GM11168 (cell line): Measurements from ENCODE around the gene SORBS1.

Experiments
- in situ Hi-C: fragments of 300-500 bp; cut with MboI; formaldehyde crosslinking; loops from one replicate; pipeline ENCODE4 v1.12.0; 2022; ENCODE audit warnings: low sequenced_read_pairs; ENCODE audit not compliant: unreplicated experiment

The SORBS1 gene

GRCh38 chr10:95499482-95499989, 61.6 kb downstream of the SORBS1 start:
- in situ Hi-C loops: no loop called here

- in situ Hi-C loops: no loop called here
Observed at GRCh38 chr10:95496951-95497350, 64.2 kb downstream of the SORBS1 start.

GRCh38 chr10:95496246-95496911, 64.8 kb downstream of the SORBS1 start:
- in situ Hi-C loops: no loop called here

GRCh38 chr10:95493862-95494261, 67.3 kb downstream of the SORBS1 start:
- in situ Hi-C loops: no loop called here

- in situ Hi-C loops: no loop called here
Observed at GRCh38 chr10:95487994-95488393, 73.2 kb downstream of the SORBS1 start.

GRCh38 chr10:95485056-95485844, 75.9 kb downstream of the SORBS1 start:
- in situ Hi-C loops: no loop called here

- in situ Hi-C loops: no loop called here
Observed at GRCh38 chr10:95482501-95483233, 78.5 kb downstream of the SORBS1 start.

- in situ Hi-C loops: no loop called here
Observed at GRCh38 chr10:95480901-95481491, 80.2 kb downstream of the SORBS1 start.

GRCh38 chr10:95480102-95480900, 80.9 kb downstream of the SORBS1 start:
- in situ Hi-C loops: no loop called here

- in situ Hi-C loops: no loop called here
Observed at GRCh38 chr10:95478935-95479334, 82.2 kb downstream of the SORBS1 start.

GRCh38 chr10:95478185-95478584, 83.0 kb downstream of the SORBS1 start:
- in situ Hi-C loops: no loop called here

- in situ Hi-C loops: no loop called here
Observed at GRCh38 chr10:95477175-95477520, 84.0 kb downstream of the SORBS1 start.

GRCh38 chr10:95476469-95477174, 84.5 kb downstream of the SORBS1 start:
- in situ Hi-C loops: no loop called here

GRCh38 chr10:95475827-95476468, 85.2 kb downstream of the SORBS1 start:
- in situ Hi-C loops: no loop called here

GRCh38 chr10:95475003-95475383, 86.2 kb downstream of the SORBS1 start:
- in situ Hi-C loops: no loop called here

- in situ Hi-C loops: no loop called here
Observed at GRCh38 chr10:95474228-95475002, 86.8 kb downstream of the SORBS1 start.

- in situ Hi-C loops: no loop called here
Observed at GRCh38 chr10:95472304-95473088, 88.7 kb downstream of the SORBS1 start.
